ENCODE data around the gene HFM1. TPM values are rescaled to one million over a fixed set of nuclear protein-coding genes. Genes with fewer than 3 reads are reported as not detected.
"Not testable (repeated sequence)": the region's sequence is repeated elsewhere in the genome, so short reads cannot be mapped to it uniquely, and the experiment has no call there.

The HFM1 gene
- total RNA-seq, 1 donor from 2014 or later, result 0.32 TPM

DNA sequence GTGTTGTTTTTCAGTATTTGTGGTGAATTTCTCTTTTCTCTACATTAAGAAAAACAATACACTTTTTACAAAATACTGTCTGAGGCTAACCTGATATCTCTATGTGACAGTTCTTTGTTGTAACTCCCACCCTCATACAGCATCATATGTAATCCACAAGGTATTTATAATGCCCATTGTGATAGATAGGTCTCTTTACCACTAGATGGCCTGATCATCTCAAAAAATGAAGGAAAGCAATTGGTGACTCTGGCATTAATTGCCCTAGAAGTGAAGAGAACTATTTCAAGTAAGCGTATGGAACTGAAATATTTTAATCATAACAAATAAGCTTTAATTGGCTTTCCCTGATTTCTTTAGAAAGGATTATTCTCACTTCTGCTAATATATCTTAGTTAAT is 36.2 kb upstream of the HFM1 start:
- intact Hi-C loops (cut with DNase I), result no loop called here
- Histone ChIP-seq H3K36me3 (no peaks in the 10 kb centered on the region), H3K9me3 (no peaks in the 10 kb centered on the region), H3K4me3 (no peak overlapping the region), H3K4me1 (no peaks in the 10 kb centered on the region), H3K27ac (no peak overlapping the region), H3K27me3 (no peaks in the 10 kb centered on the region)
- TF ChIP-seq, protein P1, sequence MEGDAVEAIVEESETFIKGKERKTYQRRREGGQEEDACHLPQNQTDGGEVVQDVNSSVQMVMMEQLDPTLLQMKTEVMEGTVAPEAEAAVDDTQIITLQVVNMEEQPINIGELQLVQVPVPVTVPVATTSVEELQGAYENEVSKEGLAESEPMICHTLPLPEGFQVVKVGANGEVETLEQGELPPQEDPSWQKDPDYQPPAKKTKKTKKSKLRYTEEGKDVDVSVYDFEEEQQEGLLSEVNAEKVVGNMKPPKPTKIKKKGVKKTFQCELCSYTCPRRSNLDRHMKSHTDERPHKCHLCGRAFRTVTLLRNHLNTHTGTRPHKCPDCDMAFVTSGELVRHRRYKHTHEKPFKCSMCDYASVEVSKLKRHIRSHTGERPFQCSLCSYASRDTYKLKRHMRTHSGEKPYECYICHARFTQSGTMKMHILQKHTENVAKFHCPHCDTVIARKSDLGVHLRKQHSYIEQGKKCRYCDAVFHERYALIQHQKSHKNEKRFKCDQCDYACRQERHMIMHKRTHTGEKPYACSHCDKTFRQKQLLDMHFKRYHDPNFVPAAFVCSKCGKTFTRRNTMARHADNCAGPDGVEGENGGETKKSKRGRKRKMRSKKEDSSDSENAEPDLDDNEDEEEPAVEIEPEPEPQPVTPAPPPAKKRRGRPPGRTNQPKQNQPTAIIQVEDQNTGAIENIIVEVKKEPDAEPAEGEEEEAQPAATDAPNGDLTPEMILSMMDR (IDR thresholded peaks at IDR 0.05), result no peak
- no peak for DNase-seq (ENCODE audit: low spot score in 2 of 2)

GRCh38 chr1:91439016-91439415 is 34.4 kb upstream of the HFM1 start:
- H3K9me3 ChIP-seq, result no peaks in the 10 kb centered on the region
- H3K4me3 ChIP-seq, result no peak overlapping the region
- TF ChIP-seq, protein P1 (IDR thresholded peaks at IDR 0.05), result no peak
- no peaks in the 10 kb centered on the region for H3K4me1 ChIP-seq
- H3K36me3 ChIP-seq, result no peaks in the 10 kb centered on the region
- DNase-seq (ENCODE audit: low spot score in 2 of 2), result no peak
- H3K27ac ChIP-seq, result no peak overlapping the region
- intact Hi-C loops (cut with DNase I), result no loop called here
- no peaks in the 10 kb centered on the region for H3K27me3 ChIP-seq

DNA sequence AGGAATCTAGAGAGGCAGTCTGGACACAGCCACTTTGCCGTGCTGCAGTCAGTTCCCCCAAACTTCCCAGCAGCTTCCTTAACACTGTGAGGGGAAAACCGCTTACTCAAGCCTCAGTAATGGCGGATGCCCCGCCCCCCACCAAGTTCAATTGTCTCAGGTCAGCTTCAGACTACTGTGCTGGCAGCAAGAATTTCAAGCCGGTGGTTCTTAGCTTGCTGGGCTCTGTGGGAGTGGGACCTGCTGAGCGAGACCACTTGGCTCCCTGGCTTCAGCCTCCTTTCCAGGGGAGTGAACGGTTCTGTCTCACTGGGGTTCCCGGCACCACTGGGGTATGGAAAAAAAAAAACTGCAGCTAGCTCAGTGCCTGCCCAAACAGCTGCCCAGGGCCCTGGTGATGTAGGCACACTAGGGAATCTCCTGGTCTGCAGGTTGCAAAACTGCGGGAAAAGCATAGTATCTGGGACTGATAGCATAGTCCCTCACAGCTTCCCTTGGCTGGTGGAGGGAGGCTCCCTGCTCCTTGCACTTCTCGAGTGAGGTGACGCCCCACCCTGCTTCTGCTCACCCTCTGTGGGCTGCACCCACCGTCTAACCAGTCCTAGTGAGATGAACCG is 23.7 kb upstream of the HFM1 start:
- Histone ChIP-seq H3K4me1 (no peaks in the 10 kb centered on the region), H3K27ac (no peak overlapping the region)

GRCh38 chr1:91427741-91428140 is 23.1 kb upstream of the HFM1 start:
- TF ChIP-seq, protein P1 (IDR thresholded peaks at IDR 0.05), result no peak
- no peak overlapping the region for H3K27ac ChIP-seq
- H3K27me3 ChIP-seq, result no peaks in the 10 kb centered on the region
- intact Hi-C loops (cut with DNase I), result loop anchor here (5.0 kb wide), 1 partner anchor 955 kb away; no protein-coding TSS in a partner anchor
- H3K4me3 ChIP-seq, result no peak overlapping the region
- no peak for DNase-seq (ENCODE audit: low spot score in 2 of 2)
- H3K4me1 ChIP-seq, result no peaks in the 10 kb centered on the region
- H3K36me3 ChIP-seq, result no peaks in the 10 kb centered on the region
- no peaks in the 10 kb centered on the region for H3K9me3 ChIP-seq

More for the DNA sequence above, 23.7 kb upstream of the HFM1 start:
- TF ChIP-seq, protein P1 (IDR thresholded peaks at IDR 0.05), result no peak
- Histone ChIP-seq H3K4me3 (no peak overlapping the region), H3K27me3 (no peaks in the 10 kb centered on the region), H3K9me3 (no peaks in the 10 kb centered on the region), H3K36me3 (no peaks in the 10 kb centered on the region)
- DNase-seq (ENCODE audit: low spot score in 2 of 2), result no peak
- intact Hi-C loops (cut with DNase I), result loop anchor here (5.0 kb wide), 1 partner anchor 956 kb away; no protein-coding TSS in a partner anchor

DNA sequence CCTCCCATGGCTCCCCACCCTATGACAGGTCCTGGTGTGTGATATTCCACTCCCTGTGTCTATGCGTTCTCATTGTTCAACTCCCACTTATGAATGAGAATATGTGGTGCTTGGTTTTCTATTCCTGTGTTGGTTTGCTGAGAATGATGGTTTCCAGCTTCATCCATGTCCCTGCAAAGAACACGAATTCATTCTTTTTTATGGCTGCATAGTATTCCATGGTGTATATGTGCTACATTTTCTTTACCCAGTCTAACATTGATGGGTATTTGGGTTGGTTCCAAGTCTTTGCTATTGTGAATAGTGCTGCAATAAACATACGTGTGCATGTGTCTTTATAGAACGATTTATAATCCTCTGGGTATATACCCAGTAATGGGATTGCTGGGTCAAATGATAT is 17.9 kb upstream of the HFM1 start:
- H3K27ac ChIP-seq; intact Hi-C loops (cut with DNase I); H3K4me1 ChIP-seq: not testable (repeated sequence)

DNA sequence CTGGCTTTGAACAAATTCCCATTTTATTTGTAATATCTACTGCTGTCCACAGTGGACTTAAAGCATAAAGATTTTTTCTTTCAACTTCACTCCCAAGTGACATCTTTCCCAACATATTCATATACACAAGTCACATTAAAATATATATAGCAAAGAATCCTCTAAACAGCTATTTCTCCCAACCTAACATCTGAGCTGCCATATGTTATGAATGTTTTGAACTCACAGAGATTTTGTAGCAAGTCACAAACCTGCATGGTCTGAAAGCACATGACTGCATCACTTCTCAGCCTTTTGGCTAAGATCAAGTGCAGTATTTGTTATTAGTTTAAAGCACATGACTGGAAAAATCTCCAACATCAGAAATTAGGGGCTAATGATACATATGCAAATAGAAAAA is 7.7 kb upstream of the HFM1 start:
- H3K4me3 ChIP-seq, result no peak overlapping the region
- no peaks in the 10 kb centered on the region for H3K27me3 ChIP-seq
- intact Hi-C loops (cut with DNase I), result no loop called here
- TF ChIP-seq, protein P1 (IDR thresholded peaks at IDR 0.05), result no peak
- no peak overlapping the region for H3K27ac ChIP-seq
- H3K4me1 ChIP-seq, result no peaks in the 10 kb centered on the region
- no peak for DNase-seq (ENCODE audit: low spot score in 2 of 2)
- no peaks in the 10 kb centered on the region for H3K9me3 ChIP-seq
- no peaks in the 10 kb centered on the region for H3K36me3 ChIP-seq

More for the DNA sequence above, 17.9 kb upstream of the HFM1 start:
- not testable (repeated sequence) for H3K4me3 ChIP-seq; H3K36me3 ChIP-seq; H3K27me3 ChIP-seq; H3K9me3 ChIP-seq; DNase-seq (ENCODE audit: low spot score in 2 of 2)
